ENCODE data around the gene MALAT1.

DNA sequence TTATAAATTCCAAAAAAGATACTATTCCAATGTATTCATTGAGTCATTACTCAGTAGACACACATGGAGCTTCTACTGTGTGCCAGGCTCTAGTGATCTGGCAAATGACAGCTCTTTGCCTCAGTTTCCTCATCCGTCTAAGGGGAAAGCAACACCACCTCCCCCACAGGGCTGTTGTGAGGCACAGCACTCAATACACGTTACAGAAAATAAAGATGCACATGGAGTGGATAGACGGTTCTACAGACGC, 6.5 kb upstream of the MALAT1 start:
- TF ChIP-seq, protein P1, sequence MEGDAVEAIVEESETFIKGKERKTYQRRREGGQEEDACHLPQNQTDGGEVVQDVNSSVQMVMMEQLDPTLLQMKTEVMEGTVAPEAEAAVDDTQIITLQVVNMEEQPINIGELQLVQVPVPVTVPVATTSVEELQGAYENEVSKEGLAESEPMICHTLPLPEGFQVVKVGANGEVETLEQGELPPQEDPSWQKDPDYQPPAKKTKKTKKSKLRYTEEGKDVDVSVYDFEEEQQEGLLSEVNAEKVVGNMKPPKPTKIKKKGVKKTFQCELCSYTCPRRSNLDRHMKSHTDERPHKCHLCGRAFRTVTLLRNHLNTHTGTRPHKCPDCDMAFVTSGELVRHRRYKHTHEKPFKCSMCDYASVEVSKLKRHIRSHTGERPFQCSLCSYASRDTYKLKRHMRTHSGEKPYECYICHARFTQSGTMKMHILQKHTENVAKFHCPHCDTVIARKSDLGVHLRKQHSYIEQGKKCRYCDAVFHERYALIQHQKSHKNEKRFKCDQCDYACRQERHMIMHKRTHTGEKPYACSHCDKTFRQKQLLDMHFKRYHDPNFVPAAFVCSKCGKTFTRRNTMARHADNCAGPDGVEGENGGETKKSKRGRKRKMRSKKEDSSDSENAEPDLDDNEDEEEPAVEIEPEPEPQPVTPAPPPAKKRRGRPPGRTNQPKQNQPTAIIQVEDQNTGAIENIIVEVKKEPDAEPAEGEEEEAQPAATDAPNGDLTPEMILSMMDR (conservative IDR thresholded peaks at IDR 0.05; ENCODE audit: low read depth in 2 of 2): no peak
- no peak for TF ChIP-seq EZH2 (IDR thresholded peaks at IDR 0.05; ENCODE audit: low read depth, unreplicated experiment)
- no peak for TF ChIP-seq POLR2AphosphoS5 (IDR thresholded peaks at IDR 0.05; ENCODE audit: low read depth)
- TF ChIP-seq, protein P2, sequence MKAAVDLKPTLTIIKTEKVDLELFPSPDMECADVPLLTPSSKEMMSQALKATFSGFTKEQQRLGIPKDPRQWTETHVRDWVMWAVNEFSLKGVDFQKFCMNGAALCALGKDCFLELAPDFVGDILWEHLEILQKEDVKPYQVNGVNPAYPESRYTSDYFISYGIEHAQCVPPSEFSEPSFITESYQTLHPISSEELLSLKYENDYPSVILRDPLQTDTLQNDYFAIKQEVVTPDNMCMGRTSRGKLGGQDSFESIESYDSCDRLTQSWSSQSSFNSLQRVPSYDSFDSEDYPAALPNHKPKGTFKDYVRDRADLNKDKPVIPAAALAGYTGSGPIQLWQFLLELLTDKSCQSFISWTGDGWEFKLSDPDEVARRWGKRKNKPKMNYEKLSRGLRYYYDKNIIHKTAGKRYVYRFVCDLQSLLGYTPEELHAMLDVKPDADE (IDR thresholded peaks at IDR 0.05): no peak
- TF ChIP-seq, protein P3, sequence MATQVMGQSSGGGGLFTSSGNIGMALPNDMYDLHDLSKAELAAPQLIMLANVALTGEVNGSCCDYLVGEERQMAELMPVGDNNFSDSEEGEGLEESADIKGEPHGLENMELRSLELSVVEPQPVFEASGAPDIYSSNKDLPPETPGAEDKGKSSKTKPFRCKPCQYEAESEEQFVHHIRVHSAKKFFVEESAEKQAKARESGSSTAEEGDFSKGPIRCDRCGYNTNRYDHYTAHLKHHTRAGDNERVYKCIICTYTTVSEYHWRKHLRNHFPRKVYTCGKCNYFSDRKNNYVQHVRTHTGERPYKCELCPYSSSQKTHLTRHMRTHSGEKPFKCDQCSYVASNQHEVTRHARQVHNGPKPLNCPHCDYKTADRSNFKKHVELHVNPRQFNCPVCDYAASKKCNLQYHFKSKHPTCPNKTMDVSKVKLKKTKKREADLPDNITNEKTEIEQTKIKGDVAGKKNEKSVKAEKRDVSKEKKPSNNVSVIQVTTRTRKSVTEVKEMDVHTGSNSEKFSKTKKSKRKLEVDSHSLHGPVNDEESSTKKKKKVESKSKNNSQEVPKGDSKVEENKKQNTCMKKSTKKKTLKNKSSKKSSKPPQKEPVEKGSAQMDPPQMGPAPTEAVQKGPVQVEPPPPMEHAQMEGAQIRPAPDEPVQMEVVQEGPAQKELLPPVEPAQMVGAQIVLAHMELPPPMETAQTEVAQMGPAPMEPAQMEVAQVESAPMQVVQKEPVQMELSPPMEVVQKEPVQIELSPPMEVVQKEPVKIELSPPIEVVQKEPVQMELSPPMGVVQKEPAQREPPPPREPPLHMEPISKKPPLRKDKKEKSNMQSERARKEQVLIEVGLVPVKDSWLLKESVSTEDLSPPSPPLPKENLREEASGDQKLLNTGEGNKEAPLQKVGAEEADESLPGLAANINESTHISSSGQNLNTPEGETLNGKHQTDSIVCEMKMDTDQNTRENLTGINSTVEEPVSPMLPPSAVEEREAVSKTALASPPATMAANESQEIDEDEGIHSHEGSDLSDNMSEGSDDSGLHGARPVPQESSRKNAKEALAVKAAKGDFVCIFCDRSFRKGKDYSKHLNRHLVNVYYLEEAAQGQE (IDR thresholded peaks at IDR 0.05; ENCODE audit: unreplicated experiment): no peak
- TF ChIP-seq JUNB (IDR thresholded peaks at IDR 0.05; ENCODE audit: unreplicated experiment): no peak
- no peak for TF ChIP-seq NANOG (IDR thresholded peaks at IDR 0.05; ENCODE audit: borderline replicate concordance)
- TF ChIP-seq EZH2phosphoT487 (IDR thresholded peaks at IDR 0.05; ENCODE audit: unreplicated experiment): no peak

All from GM23338 (cell line).